Fibroblast of lung (primary cell): ENCODE results near the gene OR5P2.

ENCODE experiments used
- EZH2 ChIP-seq: IDR thresholded peaks from 2 replicates; pipeline ENCODE4 v1.5.1; 2012; ENCODE audit warnings: low read length, control low read depth, mild to moderate bottlenecking; ENCODE audit errors: missing control alignments
- TF ChIP-seq, protein P1 (sequence below), 2 donors: IDR thresholded peaks in 1 of 2; conservative IDR thresholded peaks in 1 of 2; 1 replicate in 1 of 2; 2 replicates in 1 of 2; pipeline ENCODE4 v1.5.1; 2011 to 2012; ENCODE audit warnings: low read length in 2 of 2, control low read depth in 1 of 2, inconsistent platforms in 1 of 2, low read depth in 1 of 2, mild to moderate bottlenecking in 1 of 2

GRCh38 chr11:7846003-7846402 lies 49.3 kb upstream of the OR5P2 start:
- TF ChIP-seq, protein P1, sequence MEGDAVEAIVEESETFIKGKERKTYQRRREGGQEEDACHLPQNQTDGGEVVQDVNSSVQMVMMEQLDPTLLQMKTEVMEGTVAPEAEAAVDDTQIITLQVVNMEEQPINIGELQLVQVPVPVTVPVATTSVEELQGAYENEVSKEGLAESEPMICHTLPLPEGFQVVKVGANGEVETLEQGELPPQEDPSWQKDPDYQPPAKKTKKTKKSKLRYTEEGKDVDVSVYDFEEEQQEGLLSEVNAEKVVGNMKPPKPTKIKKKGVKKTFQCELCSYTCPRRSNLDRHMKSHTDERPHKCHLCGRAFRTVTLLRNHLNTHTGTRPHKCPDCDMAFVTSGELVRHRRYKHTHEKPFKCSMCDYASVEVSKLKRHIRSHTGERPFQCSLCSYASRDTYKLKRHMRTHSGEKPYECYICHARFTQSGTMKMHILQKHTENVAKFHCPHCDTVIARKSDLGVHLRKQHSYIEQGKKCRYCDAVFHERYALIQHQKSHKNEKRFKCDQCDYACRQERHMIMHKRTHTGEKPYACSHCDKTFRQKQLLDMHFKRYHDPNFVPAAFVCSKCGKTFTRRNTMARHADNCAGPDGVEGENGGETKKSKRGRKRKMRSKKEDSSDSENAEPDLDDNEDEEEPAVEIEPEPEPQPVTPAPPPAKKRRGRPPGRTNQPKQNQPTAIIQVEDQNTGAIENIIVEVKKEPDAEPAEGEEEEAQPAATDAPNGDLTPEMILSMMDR (conservative IDR thresholded peaks at IDR 0.05 in 1 of 2, IDR thresholded peaks at IDR 0.05 in 1 of 2; ENCODE audit: low read depth in 1 of 2, low read length in 2 of 2), result no peak
- no peak for TF ChIP-seq EZH2
